Mesodermal cell (in vitro differentiated cells): ENCODE data around the gene BPIFB3.

Experiments used
- H3K27ac ChIP-seq: 2 replicates; pipeline ENCODE4 v1.7.0; 2013; ENCODE audit warnings: mild to moderate bottlenecking, low read depth, low read length, moderate library complexity; ENCODE audit not compliant: severe bottlenecking
- H3K36me3 ChIP-seq: 2 replicates; pipeline ENCODE4 v1.7.1; 2013; ENCODE audit warnings: mild to moderate bottlenecking, low read length, moderate library complexity; ENCODE audit not compliant: control insufficient read depth, insufficient read depth
- H3K4me1 ChIP-seq: one replicate; pipeline ENCODE4 v1.7.1; 2013; ENCODE audit warnings: mild to moderate bottlenecking, low read length; ENCODE audit not compliant: insufficient read depth, control insufficient read depth, poor library complexity, severe bottlenecking
- H3K4me3 ChIP-seq: 2 replicates; pipeline ENCODE4 v1.7.0; 2013; ENCODE audit warnings: low read length, control low read depth, mild to moderate bottlenecking; ENCODE audit not compliant: insufficient read depth, poor library complexity, severe bottlenecking; ENCODE audit errors: extremely low read depth
- H3K9me3 ChIP-seq: 2 replicates; pipeline ENCODE4 v1.7.1; 2013; ENCODE audit warnings: mild to moderate bottlenecking, low read length, moderate library complexity; ENCODE audit not compliant: control insufficient read depth
- WGBS, 2 experiments: methylation state at CpG; one replicate each; pipeline ENCODE4 v1.1.5; 2013; ENCODE audit warnings: missing lambda C conversion rate in 2 of 2; ENCODE audit not compliant: insufficient coverage in 2 of 2; 5-methylcytosine and 5-hydroxymethylcytosine counted together

Gene BPIFB3

GRCh38 chr20:33025318-33025876 lies 28.3 kb upstream of the BPIFB3 start:
- Histone ChIP-seq H3K36me3 (no peaks in the 10 kb centered on the region), H3K4me1 (no peaks in the 10 kb centered on the region), H3K4me3 (no peak overlapping the region), H3K9me3 (no peaks in the 10 kb centered on the region), H3K27ac (no peak overlapping the region)
- WGBS, 2 experiments: 69 to 76% methylated on average over 8 to 9 of the region's 9 CpGs

GRCh38 chr20:33026072-33026778 lies 27.5 kb upstream of the BPIFB3 start:
- Histone ChIP-seq H3K36me3 (no peaks in the 10 kb centered on the region), H3K9me3 (no peaks in the 10 kb centered on the region), H3K4me3 (no peak overlapping the region), H3K27ac (no peak overlapping the region), H3K4me1 (no peaks in the 10 kb centered on the region)
- WGBS, 2 experiments: 60 to 76% methylated on average over 3 to 5 of the region's 5 CpGs

GRCh38 chr20:33026779-33027759 lies 26.6 kb upstream of the BPIFB3 start:
- Histone ChIP-seq H3K27ac (no peak overlapping the region), H3K9me3 (no peaks in the 10 kb centered on the region), H3K4me3 (no peak overlapping the region), H3K4me1 (no peaks in the 10 kb centered on the region), H3K36me3 (no peaks in the 10 kb centered on the region)
- WGBS, 2 experiments: 74 to 87% methylated on average over 7 of the region's 10 CpGs

GRCh38 chr20:33027769-33028751 lies 25.6 kb upstream of the BPIFB3 start:
- Histone ChIP-seq H3K36me3 (no peaks in the 10 kb centered on the region), H3K27ac (no peak overlapping the region), H3K4me3 (no peak overlapping the region), H3K9me3 (no peaks in the 10 kb centered on the region), H3K4me1 (no peaks in the 10 kb centered on the region)
- WGBS, 2 experiments: 78 to 83% methylated on average over 8 to 10 of the region's 12 CpGs

- Histone ChIP-seq H3K27ac (no peak overlapping the region), H3K4me1 (no peaks in the 10 kb centered on the region), H3K36me3 (no peaks in the 10 kb centered on the region), H3K4me3 (no peak overlapping the region), H3K9me3 (no peaks in the 10 kb centered on the region)
- WGBS, 2 experiments: 86 to 92% methylated on average over 6 of the region's 7 CpGs
Observed at GRCh38 chr20:33028875-33029274, 24.8 kb upstream of the BPIFB3 start.

GRCh38 chr20:33030076-33030475 lies 23.6 kb upstream of the BPIFB3 start:
- Histone ChIP-seq H3K4me1 (no peaks in the 10 kb centered on the region), H3K27ac (no peak overlapping the region)
- WGBS, 2 experiments: 92 to 94% methylated on average over 4 to 7 of the region's 9 CpGs

GRCh38 chr20:33030569-33030968 lies 23.1 kb upstream of the BPIFB3 start:
- Histone ChIP-seq H3K4me3 (no peak overlapping the region), H3K9me3 (no peaks in the 10 kb centered on the region), H3K27ac (no peak overlapping the region), H3K36me3 (no peaks in the 10 kb centered on the region), H3K4me1 (no peaks in the 10 kb centered on the region)
- 95% methylated on average over 4 to 5 of the region's 6 CpGs for WGBS, 2 experiments

More at GRCh38 chr20:33030076-33030475, 23.6 kb upstream of the BPIFB3 start:
- Histone ChIP-seq H3K4me3 (no peak overlapping the region), H3K36me3 (no peaks in the 10 kb centered on the region), H3K9me3 (no peaks in the 10 kb centered on the region)

GRCh38 chr20:33031531-33031930 lies 22.2 kb upstream of the BPIFB3 start, which contains the start of gene BPIFB6:
BPIFB6 (plus strand) TSS chr20:33031648; CDS start chr20:33031648, 0 bp downstream.
- no peak within 1 kb of the TSS for H3K27ac ChIP-seq
- no peaks in the 10 kb centered on the region for H3K36me3 ChIP-seq
- no peaks in the 10 kb centered on the region for H3K9me3 ChIP-seq
- WGBS, 2 experiments: 90% methylated on average over 5 of the region's 10 CpGs; no CpG with 5 or more reads in 1 of the 2 experiments
- H3K4me1 ChIP-seq: no peaks in the 10 kb centered on the region
- H3K4me3 ChIP-seq: no peak within 1 kb of the TSS

GRCh38 chr20:33032555-33032954 lies 21.1 kb upstream of the BPIFB3 start:
- H3K4me3 ChIP-seq: no peak overlapping the region
- 84 to 87% methylated on average over 3 to 5 of the region's 6 CpGs for WGBS, 2 experiments
- H3K27ac ChIP-seq: no peak overlapping the region

GRCh38 chr20:33033381-33033780 lies 20.3 kb upstream of the BPIFB3 start:
- no peak overlapping the region for H3K4me3 ChIP-seq
- WGBS, 2 experiments: 71 to 95% methylated on average over 3 to 4 of the region's 5 CpGs
- H3K4me1 ChIP-seq: no peaks in the 10 kb centered on the region
- H3K27ac ChIP-seq: no peak overlapping the region
- no peaks in the 10 kb centered on the region for H3K36me3 ChIP-seq
- no peaks in the 10 kb centered on the region for H3K9me3 ChIP-seq

More at GRCh38 chr20:33032555-33032954, 21.1 kb upstream of the BPIFB3 start:
- Histone ChIP-seq H3K36me3 (no peaks in the 10 kb centered on the region), H3K9me3 (no peaks in the 10 kb centered on the region), H3K4me1 (no peaks in the 10 kb centered on the region)
